GM12891 (cell line): ENCODE measurements around the gene TTC9.

Experiments
- PAX5 ChIP-seq: IDR thresholded peaks from 2 replicates; pipeline ENCODE4 v1.6.1; 2011; ENCODE audit warnings: low read length, moderate library complexity, mild to moderate bottlenecking; ENCODE audit not compliant: insufficient read depth, severe bottlenecking
- POLR2A ChIP-seq: IDR thresholded peaks from 2 replicates; pipeline ENCODE4 v1.6.1; 2011; ENCODE audit warnings: low read depth, low read length, control low read depth
- POLR2AphosphoS5 ChIP-seq: IDR thresholded peaks from 2 replicates; pipeline ENCODE4 v1.6.1; 2011; ENCODE audit warnings: low read depth, low read length, control low read depth

DNA sequence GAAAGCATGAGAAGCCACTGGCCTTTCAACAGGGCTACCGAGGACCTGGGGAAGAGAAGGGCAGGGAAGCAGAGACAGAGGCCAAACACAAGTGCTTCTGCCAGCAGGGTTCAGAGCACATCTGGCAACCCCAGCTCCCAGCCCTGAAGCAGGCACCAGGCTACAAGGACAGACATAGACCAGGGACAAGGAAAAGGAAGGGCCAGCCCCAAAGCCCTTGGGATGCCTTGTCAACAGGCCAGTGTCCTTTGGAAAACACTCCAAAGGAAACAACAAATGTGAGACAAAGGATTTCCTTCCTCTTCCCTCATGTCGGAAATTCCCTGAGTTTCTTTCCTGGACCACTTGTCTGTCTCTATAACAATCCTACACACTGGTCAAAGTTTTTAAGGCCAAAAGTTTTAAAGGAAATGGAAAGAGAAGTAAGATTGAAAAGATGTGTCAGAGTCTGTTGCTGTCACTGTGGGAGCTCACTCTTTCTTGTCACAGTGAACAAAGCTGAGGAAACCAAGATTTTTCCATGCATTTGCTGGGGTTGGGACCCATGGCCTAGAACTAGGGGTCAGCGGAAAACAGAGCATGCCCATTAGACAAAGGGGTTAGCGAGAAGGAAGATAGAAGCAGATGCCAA is 59.4 kb downstream of the TTC9 start:
- TF ChIP-seq POLR2AphosphoS5 (no peak), POLR2A (no peak), PAX5 (no peak)
